HEK293 (cell line): ENCODE results near the gene FSCN2.
A peak's percentile ranks its signal among the peaks of the same experiment; 100 is the strongest.

ENCODE experiments used
- CTCF ChIA-PET: fragments of 350-600 bp; formaldehyde crosslinking; extraction: SDS; loops from one replicate; lab custom pipeline; 2021; ENCODE audit warnings: antibody characterized with exemption; lab: Yijun Ruan, JAX
- POLR2A ChIA-PET: fragments of 300-600 bp; formaldehyde crosslinking; extraction: SDS; loops from one replicate; lab custom pipeline; 2020; ENCODE audit warnings: antibody characterized with exemption, inconsistent platforms; lab: Yijun Ruan, JAX
- H3K27ac ChIP-seq: fragments of 200-500 bp; sonication (Bioruptor generic); 2 replicates; pipeline ENCODE4 v1.5.1; 2014; ENCODE audit warnings: low read depth, low read length, control low read depth, inconsistent platforms; ENCODE audit errors: extremely low read depth
- H3K36me3 ChIP-seq, 2 experiments: fragments of 200-500 bp in 1 of 2; sonication (Bioruptor generic) in 1 of 2; 1 replicate in 1 of 2; 2 replicates in 1 of 2; pipeline ENCODE4 v1.5.1; 2014 to 2017; ENCODE audit warnings: inconsistent platforms in 2 of 2, low read length in 2 of 2; ENCODE audit not compliant: control insufficient read depth in 2 of 2, insufficient read depth in 1 of 2
- H3K4me1 ChIP-seq: fragments of 200-500 bp; sonication (Bioruptor generic); 2 replicates; pipeline ENCODE4 v1.5.1; 2014; ENCODE audit warnings: mild to moderate bottlenecking, low read length, inconsistent platforms; ENCODE audit not compliant: control insufficient read depth, insufficient read depth
- H3K4me3 ChIP-seq: 2 replicates; pipeline ENCODE4 v1.5.1; 2011; ENCODE audit warnings: low read depth, mild to moderate bottlenecking, control low read depth, low read length, moderate library complexity
- H3K9me3 ChIP-seq: fragments of 200-500 bp; sonication (Bioruptor generic); 2 replicates; pipeline ENCODE4 v1.5.1; 2014; ENCODE audit warnings: low read depth, low read length, inconsistent platforms; ENCODE audit not compliant: control insufficient read depth, insufficient read depth
- KLF9 ChIP-seq: fragments of 450-650 bp; formaldehyde crosslinking; IDR thresholded peaks from 2 replicates; pipeline ENCODE4 v1.5.1; 2016; ENCODE audit warnings: missing biosample characterization, missing genetic modification characterization, low read depth
- ZFP3 ChIP-seq: fragments of 450-650 bp; formaldehyde crosslinking; IDR thresholded peaks from 2 replicates; pipeline ENCODE4 v1.5.1; 2016; ENCODE audit warnings: low read depth, missing biosample characterization, missing genetic modification characterization
- ZNF146 ChIP-seq: fragments of 450-650 bp; formaldehyde crosslinking; IDR thresholded peaks from 2 replicates; pipeline ENCODE4 v1.5.1; 2016; ENCODE audit warnings: missing biosample characterization, missing genetic modification characterization
- ZNF174 ChIP-seq: fragments of 450-650 bp; formaldehyde crosslinking; IDR thresholded peaks from 2 replicates; pipeline ENCODE4 v1.5.0; 2017; ENCODE audit warnings: missing biosample characterization, mild to moderate bottlenecking, missing genetic modification characterization
- ZNF214 ChIP-seq: fragments of 450-650 bp; formaldehyde crosslinking; IDR thresholded peaks from 2 replicates; pipeline ENCODE4 v1.5.1; 2017; ENCODE audit warnings: missing biosample characterization, mild to moderate bottlenecking, missing genetic modification characterization, borderline replicate concordance
- ZNF223 ChIP-seq: fragments of 450-650 bp; formaldehyde crosslinking; IDR thresholded peaks from 2 replicates; pipeline ENCODE4 v1.5.1; 2016; ENCODE audit warnings: missing biosample characterization, missing genetic modification characterization
- ZNF239 ChIP-seq: fragments of 450-650 bp; formaldehyde crosslinking; IDR thresholded peaks from 2 replicates; pipeline ENCODE4 v1.5.1; 2016; ENCODE audit warnings: missing biosample characterization, missing genetic modification characterization
- ZNF24 ChIP-seq: fragments of 450-650 bp; formaldehyde crosslinking; IDR thresholded peaks from 2 replicates; pipeline ENCODE4 v1.5.1; 2016; ENCODE audit warnings: missing biosample characterization, missing genetic modification characterization
- ZNF350 ChIP-seq: fragments of 450-650 bp; formaldehyde crosslinking; IDR thresholded peaks from 2 replicates; pipeline ENCODE4 v1.5.0; 2017; ENCODE audit warnings: missing biosample characterization, mild to moderate bottlenecking, missing genetic modification characterization
- ZNF394 ChIP-seq: fragments of 450-650 bp; formaldehyde crosslinking; IDR thresholded peaks from 2 replicates; pipeline ENCODE4 v1.5.1; 2016; ENCODE audit warnings: missing biosample characterization, missing genetic modification characterization, mild to moderate bottlenecking, moderate library complexity, borderline replicate concordance
- ZNF426 ChIP-seq: fragments of 450-650 bp; formaldehyde crosslinking; IDR thresholded peaks from 2 replicates; pipeline ENCODE4 v1.5.1; 2017; ENCODE audit warnings: missing biosample characterization, missing genetic modification characterization, mild to moderate bottlenecking, inconsistent platforms, moderate library complexity
- ZNF549 ChIP-seq: fragments of 450-650 bp; IDR thresholded peaks from 2 replicates; pipeline ENCODE4 v1.5.1; 2018; ENCODE audit warnings: missing biosample characterization, missing genetic modification characterization, mild to moderate bottlenecking, inconsistent platforms, moderate library complexity
- ZNF555 ChIP-seq: fragments of 450-650 bp; formaldehyde crosslinking; conservative IDR thresholded peaks from 2 replicates; pipeline ENCODE4 v1.5.1; 2017; ENCODE audit warnings: missing biosample characterization, mild to moderate bottlenecking, missing genetic modification characterization, inconsistent platforms
- ZNF596 ChIP-seq: fragments of 450-650 bp; IDR thresholded peaks from 2 replicates; pipeline ENCODE4 v1.5.0; 2018; ENCODE audit warnings: missing biosample characterization, mild to moderate bottlenecking, missing genetic modification characterization, moderate library complexity
- ZNF658 ChIP-seq: fragments of 450-650 bp; formaldehyde crosslinking; IDR thresholded peaks from 2 replicates; pipeline ENCODE4; 2016; ENCODE audit warnings: missing biosample characterization, missing genetic modification characterization
- ZNF768 ChIP-seq: fragments of 450-650 bp; formaldehyde crosslinking; IDR thresholded peaks from 2 replicates; pipeline ENCODE4 v1.5.1; 2018; ENCODE audit warnings: missing biosample characterization, mild to moderate bottlenecking, missing genetic modification characterization
- ZNF776 ChIP-seq: fragments of 450-650 bp; formaldehyde crosslinking; IDR thresholded peaks from 2 replicates; pipeline ENCODE4 v1.5.0; 2017; ENCODE audit warnings: missing biosample characterization, missing genetic modification characterization, borderline replicate concordance
- ZNF792 ChIP-seq: fragments of 450-650 bp; formaldehyde crosslinking; IDR thresholded peaks from 2 replicates; pipeline ENCODE4 v1.5.1; 2016; ENCODE audit warnings: missing biosample characterization, missing genetic modification characterization
- ZNF830 ChIP-seq: fragments of 450-650 bp; IDR thresholded peaks from 2 replicates; pipeline ENCODE4 v1.5.0; 2018; ENCODE audit warnings: missing biosample characterization, missing genetic modification characterization, low read depth, mild to moderate bottlenecking, moderate library complexity
- ZSCAN16 ChIP-seq: fragments of 450-650 bp; formaldehyde crosslinking; IDR thresholded peaks from 2 replicates; pipeline ENCODE4 v1.5.1; 2016; ENCODE audit warnings: missing biosample characterization, missing genetic modification characterization
- TF ChIP-seq, protein P1 (sequence below): fragments of 450-650 bp; formaldehyde crosslinking; IDR thresholded peaks from 2 replicates; pipeline ENCODE4 v1.5.1; 2016; ENCODE audit warnings: missing biosample characterization, missing genetic modification characterization
- TF ChIP-seq, protein P2 (sequence below): fragments of 450-650 bp; formaldehyde crosslinking; conservative IDR thresholded peaks from 2 replicates; pipeline ENCODE4 v1.5.1; 2016; ENCODE audit warnings: low read depth, missing biosample characterization, missing genetic modification characterization
- TF ChIP-seq, protein P3 (sequence below): fragments of 450-650 bp; formaldehyde crosslinking; IDR thresholded peaks from 2 replicates; pipeline ENCODE4 v1.5.1; 2017; ENCODE audit warnings: missing biosample characterization, missing genetic modification characterization
- TF ChIP-seq, protein P4 (sequence below): fragments of 450-650 bp; formaldehyde crosslinking; IDR thresholded peaks from 2 replicates; pipeline ENCODE4 v1.5.1; 2017; ENCODE audit warnings: missing biosample characterization, missing genetic modification characterization
- TF ChIP-seq, protein P5 (sequence below): fragments of 450-650 bp; formaldehyde crosslinking; optimal IDR thresholded peaks from 2 replicates; pipeline ENCODE3; 2016; ENCODE audit warnings: missing biosample characterization, mild to moderate bottlenecking, missing genetic modification characterization
- TF ChIP-seq, protein P6 (sequence below): fragments of 450-650 bp; formaldehyde crosslinking; IDR thresholded peaks from 2 replicates; pipeline ENCODE4 v1.5.1; 2017; ENCODE audit warnings: missing biosample characterization, missing genetic modification characterization

The FSCN2 gene

DNA sequence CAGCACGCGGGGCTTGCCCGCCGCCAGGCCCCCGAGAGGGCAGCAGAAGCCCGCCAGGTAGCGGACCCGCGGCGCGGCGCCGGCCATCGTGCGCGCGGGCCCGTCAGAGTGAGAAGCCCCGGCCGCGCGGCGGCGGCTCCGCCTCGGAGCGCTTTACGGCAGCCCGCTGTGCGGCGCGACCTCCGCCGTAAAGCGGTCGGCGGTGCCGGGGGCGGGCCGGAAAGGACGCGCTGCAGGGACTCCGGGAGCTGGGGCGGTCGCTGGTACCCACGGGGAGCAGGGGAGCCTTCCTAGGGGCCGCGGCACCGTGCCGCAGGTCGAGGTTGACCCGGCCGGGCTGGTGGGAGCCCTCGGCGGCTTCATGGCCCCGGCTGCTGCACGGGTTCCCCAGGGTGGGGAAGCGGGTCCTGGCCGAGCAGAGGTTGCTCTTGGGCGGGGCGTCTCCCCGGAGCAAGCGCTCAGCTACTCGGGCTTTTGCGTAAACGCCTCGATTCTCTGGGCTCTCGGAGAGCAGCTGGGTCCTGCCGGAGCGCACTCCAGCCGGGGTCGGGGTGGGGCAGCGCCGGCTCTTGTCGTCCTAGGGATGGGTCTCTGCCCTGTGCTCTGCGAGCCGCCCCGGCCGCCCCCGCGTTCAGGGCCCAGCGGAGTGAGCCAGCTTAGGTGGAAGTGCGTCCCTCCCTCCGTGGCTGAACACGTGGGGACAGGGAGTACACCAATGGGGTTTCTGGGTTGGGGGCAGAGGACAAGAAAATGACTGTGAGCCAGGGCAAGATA, 24.3 kb downstream of the FSCN2 start, which contains the start of gene FAAP100:
FAAP100 (minus strand) TSS at position 110 of the 774 bp plus-strand sequence; CDS start at position 87, 23 bp downstream.
- Histone ChIP-seq H3K36me3 (peaks cover 4 to 47% of the 10 kb centered on the region in 2 experiments; a peak in 2 of 3 replicates), H3K27ac (peak within 1 kb of the TSS; percentile 74), H3K9me3 (no peaks in the 10 kb centered on the region), H3K4me1 (peaks cover 12% of the 10 kb centered on the region), H3K4me3 (peak within 1 kb of the TSS; percentile 86)
- CTCF ChIA-PET: interaction anchor here (0.6 to 3.9 kb wide), 8 partner anchors 14 to 300 kb away, joined by 3 to 23 read pairs (median 3); no protein-coding TSS in a partner anchor
- POLR2A ChIA-PET: interaction anchor here (0.6 to 3.4 kb wide), 29 partner anchors 9 to 564 kb away, joined by 3 to 48 read pairs (median 4); partner anchors contain the start of genes ACTG1, ARL16, CCDC137 and HGS
- TF ChIP-seq, protein P1, sequence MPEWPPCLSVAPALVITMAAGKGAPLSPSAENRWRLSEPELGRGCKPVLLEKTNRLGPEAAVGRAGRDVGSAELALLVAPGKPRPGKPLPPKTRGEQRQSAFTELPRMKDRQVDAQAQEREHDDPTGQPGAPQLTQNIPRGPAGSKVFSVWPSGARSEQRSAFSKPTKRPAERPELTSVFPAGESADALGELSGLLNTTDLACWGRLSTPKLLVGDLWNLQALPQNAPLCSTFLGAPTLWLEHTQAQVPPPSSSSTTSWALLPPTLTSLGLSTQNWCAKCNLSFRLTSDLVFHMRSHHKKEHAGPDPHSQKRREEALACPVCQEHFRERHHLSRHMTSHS: no peak
- TF ChIP-seq ZNF658 (tag by site-specific recombination) (no peak), ZSCAN16 (tag by site-specific recombination) (no peak), KLF9 (tag by site-specific recombination) (peak; percentile 49; the same call in 1 of the 2 replicates), ZNF549 (tag by site-specific recombination) (no peak), ZNF830 (tag by site-specific recombination) (no peak), ZNF174 (no peak), ZNF214 (tag by site-specific recombination) (no peak), ZNF792 (tag by site-specific recombination) (no peak), ZNF596 (tag by site-specific recombination) (no peak), ZNF24 (tag by site-specific recombination) (no peak), ZNF146 (tag by site-specific recombination) (no peak), ZNF239 (no peak), ZNF223 (tag by site-specific recombination) (no peak), ZNF350 (tag by site-specific recombination) (no peak), ZNF768 (no peak), ZNF394 (tag by site-specific recombination) (peak; percentile 91), ZNF555 (no peak), ZNF776 (tag by site-specific recombination) (no peak), ZFP3 (tag by site-specific recombination) (no peak), ZNF426 (tag by site-specific recombination) (no peak)
- TF ChIP-seq, protein P2, sequence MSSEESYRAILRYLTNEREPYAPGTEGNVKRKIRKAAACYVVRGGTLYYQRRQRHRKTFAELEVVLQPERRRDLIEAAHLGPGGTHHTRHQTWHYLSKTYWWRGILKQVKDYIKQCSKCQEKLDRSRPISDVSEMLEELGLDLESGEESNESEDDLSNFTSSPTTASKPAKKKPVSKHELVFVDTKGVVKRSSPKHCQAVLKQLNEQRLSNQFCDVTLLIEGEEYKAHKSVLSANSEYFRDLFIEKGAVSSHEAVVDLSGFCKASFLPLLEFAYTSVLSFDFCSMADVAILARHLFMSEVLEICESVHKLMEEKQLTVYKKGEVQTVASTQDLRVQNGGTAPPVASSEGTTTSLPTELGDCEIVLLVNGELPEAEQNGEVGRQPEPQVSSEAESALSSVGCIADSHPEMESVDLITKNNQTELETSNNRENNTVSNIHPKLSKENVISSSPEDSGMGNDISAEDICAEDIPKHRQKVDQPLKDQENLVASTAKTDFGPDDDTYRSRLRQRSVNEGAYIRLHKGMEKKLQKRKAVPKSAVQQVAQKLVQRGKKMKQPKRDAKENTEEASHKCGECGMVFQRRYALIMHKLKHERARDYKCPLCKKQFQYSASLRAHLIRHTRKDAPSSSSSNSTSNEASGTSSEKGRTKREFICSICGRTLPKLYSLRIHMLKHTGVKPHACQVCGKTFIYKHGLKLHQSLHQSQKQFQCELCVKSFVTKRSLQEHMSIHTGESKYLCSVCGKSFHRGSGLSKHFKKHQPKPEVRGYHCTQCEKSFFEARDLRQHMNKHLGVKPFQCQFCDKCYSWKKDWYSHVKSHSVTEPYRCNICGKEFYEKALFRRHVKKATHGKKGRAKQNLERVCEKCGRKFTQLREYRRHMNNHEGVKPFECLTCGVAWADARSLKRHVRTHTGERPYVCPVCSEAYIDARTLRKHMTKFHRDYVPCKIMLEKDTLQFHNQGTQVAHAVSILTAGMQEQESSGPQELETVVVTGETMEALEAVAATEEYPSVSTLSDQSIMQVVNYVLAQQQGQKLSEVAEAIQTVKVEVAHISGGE (tag by site-specific recombination): peak; percentile 50; the same call in 1 of the 2 replicates
- TF ChIP-seq, protein P3, sequence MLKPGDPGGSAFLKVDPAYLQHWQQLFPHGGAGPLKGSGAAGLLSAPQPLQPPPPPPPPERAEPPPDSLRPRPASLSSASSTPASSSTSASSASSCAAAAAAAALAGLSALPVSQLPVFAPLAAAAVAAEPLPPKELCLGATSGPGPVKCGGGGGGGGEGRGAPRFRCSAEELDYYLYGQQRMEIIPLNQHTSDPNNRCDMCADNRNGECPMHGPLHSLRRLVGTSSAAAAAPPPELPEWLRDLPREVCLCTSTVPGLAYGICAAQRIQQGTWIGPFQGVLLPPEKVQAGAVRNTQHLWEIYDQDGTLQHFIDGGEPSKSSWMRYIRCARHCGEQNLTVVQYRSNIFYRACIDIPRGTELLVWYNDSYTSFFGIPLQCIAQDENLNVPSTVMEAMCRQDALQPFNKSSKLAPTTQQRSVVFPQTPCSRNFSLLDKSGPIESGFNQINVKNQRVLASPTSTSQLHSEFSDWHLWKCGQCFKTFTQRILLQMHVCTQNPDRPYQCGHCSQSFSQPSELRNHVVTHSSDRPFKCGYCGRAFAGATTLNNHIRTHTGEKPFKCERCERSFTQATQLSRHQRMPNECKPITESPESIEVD (tag by site-specific recombination): no peak
- TF ChIP-seq, protein P4, sequence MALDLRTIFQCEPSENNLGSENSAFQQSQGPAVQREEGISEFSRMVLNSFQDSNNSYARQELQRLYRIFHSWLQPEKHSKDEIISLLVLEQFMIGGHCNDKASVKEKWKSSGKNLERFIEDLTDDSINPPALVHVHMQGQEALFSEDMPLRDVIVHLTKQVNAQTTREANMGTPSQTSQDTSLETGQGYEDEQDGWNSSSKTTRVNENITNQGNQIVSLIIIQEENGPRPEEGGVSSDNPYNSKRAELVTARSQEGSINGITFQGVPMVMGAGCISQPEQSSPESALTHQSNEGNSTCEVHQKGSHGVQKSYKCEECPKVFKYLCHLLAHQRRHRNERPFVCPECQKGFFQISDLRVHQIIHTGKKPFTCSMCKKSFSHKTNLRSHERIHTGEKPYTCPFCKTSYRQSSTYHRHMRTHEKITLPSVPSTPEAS (tag by site-specific recombination): no peak
- TF ChIP-seq, protein P5, sequence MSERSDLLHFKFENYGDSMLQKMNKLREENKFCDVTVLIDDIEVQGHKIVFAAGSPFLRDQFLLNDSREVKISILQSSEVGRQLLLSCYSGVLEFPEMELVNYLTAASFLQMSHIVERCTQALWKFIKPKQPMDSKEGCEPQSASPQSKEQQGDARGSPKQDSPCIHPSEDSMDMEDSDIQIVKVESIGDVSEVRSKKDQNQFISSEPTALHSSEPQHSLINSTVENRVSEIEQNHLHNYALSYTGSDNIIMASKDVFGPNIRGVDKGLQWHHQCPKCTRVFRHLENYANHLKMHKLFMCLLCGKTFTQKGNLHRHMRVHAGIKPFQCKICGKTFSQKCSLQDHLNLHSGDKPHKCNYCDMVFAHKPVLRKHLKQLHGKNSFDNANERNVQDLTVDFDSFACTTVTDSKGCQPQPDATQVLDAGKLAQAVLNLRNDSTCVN (tag by site-specific recombination): peak; percentile 51
- TF ChIP-seq, protein P6, sequence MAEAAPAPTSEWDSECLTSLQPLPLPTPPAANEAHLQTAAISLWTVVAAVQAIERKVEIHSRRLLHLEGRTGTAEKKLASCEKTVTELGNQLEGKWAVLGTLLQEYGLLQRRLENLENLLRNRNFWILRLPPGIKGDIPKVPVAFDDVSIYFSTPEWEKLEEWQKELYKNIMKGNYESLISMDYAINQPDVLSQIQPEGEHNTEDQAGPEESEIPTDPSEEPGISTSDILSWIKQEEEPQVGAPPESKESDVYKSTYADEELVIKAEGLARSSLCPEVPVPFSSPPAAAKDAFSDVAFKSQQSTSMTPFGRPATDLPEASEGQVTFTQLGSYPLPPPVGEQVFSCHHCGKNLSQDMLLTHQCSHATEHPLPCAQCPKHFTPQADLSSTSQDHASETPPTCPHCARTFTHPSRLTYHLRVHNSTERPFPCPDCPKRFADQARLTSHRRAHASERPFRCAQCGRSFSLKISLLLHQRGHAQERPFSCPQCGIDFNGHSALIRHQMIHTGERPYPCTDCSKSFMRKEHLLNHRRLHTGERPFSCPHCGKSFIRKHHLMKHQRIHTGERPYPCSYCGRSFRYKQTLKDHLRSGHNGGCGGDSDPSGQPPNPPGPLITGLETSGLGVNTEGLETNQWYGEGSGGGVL (tag by site-specific recombination): no peak
